NCI-H524 treated with DMSO at 0.1 percent for 48 hours (cell line): ENCODE data around the gene SCAI.
"Not testable (repeated sequence)": the region's sequence is repeated elsewhere in the genome, so short reads cannot be mapped to it uniquely, and the experiment has no call there.

Source experiments
- DNase-seq: peaks from one replicate; lab custom pipeline; 2025; lab: John Stamatoyannopoulos, UW

Gene SCAI

GRCh38 chr9:125028041-125028440 is 115.3 kb downstream of the SCAI start:
- no peak for DNase-seq

- no peak for DNase-seq
These were observed 118.4 kb downstream of the SCAI start for GRCh38 chr9:125024917-125025316.

- no peak for DNase-seq
These were observed 122.3 kb downstream of the SCAI start for GRCh38 chr9:125021069-125021468.

- DNase-seq, result not testable (repeated sequence)
These were observed 127.7 kb downstream of the SCAI start for GRCh38 chr9:125015655-125016054.

GRCh38 chr9:125012013-125012412 is 131.3 kb downstream of the SCAI start:
- DNase-seq, result not testable (repeated sequence)

GRCh38 chr9:125008599-125008998 is 134.7 kb downstream of the SCAI start:
- no peak for DNase-seq

- DNase-seq, result no peak
These were observed 140.0 kb downstream of the SCAI start for GRCh38 chr9:125003332-125003731.

- DNase-seq, result no peak
These were observed 159.6 kb downstream of the SCAI start for GRCh38 chr9:124983698-124984097.

- no peak for DNase-seq
These were observed 162.9 kb downstream of the SCAI start for GRCh38 chr9:124980431-124980830.

- no peak for DNase-seq
These were observed 168.2 kb downstream of the SCAI start for GRCh38 chr9:124975131-124975530.

GRCh38 chr9:124973807-124974206 is 169.5 kb downstream of the SCAI start:
- no peak for DNase-seq

GRCh38 chr9:124972241-124972770 is 171.0 kb downstream of the SCAI start:
- no peak for DNase-seq

- DNase-seq, result no peak
These were observed 173.9 kb downstream of the SCAI start for GRCh38 chr9:124969401-124969800.

- DNase-seq, result no peak
These were observed 175.1 kb downstream of the SCAI start for GRCh38 chr9:124968238-124968637.

- DNase-seq, result not testable (repeated sequence)
These were observed 177.4 kb downstream of the SCAI start for GRCh38 chr9:124965775-124966568.

- no peak for DNase-seq
These were observed 178.7 kb downstream of the SCAI start for GRCh38 chr9:124964604-124965003.

GRCh38 chr9:124964056-124964455 is 179.3 kb downstream of the SCAI start:
- DNase-seq, result no peak

GRCh38 chr9:124960409-124960752 is 182.9 kb downstream of the SCAI start:
- no peak for DNase-seq

- not testable (repeated sequence) for DNase-seq
These were observed 183.5 kb downstream of the SCAI start for GRCh38 chr9:124959671-124960408.

- DNase-seq, result no peak
These were observed 189.1 kb downstream of the SCAI start for GRCh38 chr9:124954255-124954654.

GRCh38 chr9:124950050-124950718 is 193.1 kb downstream of the SCAI start:
- no peak for DNase-seq

GRCh38 chr9:124949387-124949786 is 193.9 kb downstream of the SCAI start:
- no peak for DNase-seq
